ENCODE data around the gene GLIS2.
A peak's percentile ranks its signal among the peaks of the same experiment; 100 is the strongest.
"Not testable (repeated sequence)": the region's sequence is repeated elsewhere in the genome, so short reads cannot be mapped to it uniquely, and the experiment has no call there.

The GLIS2 gene

GRCh38 chr16:4337540-4338088, 21.7 kb downstream of the GLIS2 start:
- no peak for DNase-seq

GRCh38 chr16:4338125-4338582, 22.3 kb downstream of the GLIS2 start:
- DNase-seq = no peak

- DNase-seq = no peak
Measured at GRCh38 chr16:4338712-4339299, 22.9 kb downstream of the GLIS2 start.

- no peak for DNase-seq
Measured at GRCh38 chr16:4339455-4339854, 23.6 kb downstream of the GLIS2 start.

GRCh38 chr16:4339909-4340308, 24.0 kb downstream of the GLIS2 start:
- DNase-seq = no peak

GRCh38 chr16:4340443-4340842, 24.6 kb downstream of the GLIS2 start:
- no peak for DNase-seq

- no peak for DNase-seq
Measured at GRCh38 chr16:4341250-4341649, 25.4 kb downstream of the GLIS2 start.

GRCh38 chr16:4342866-4343744, 27.2 kb downstream of the GLIS2 start:
- DNase-seq = no peak

GRCh38 chr16:4344300-4344982, 28.6 kb downstream of the GLIS2 start:
- DNase-seq = not testable (repeated sequence)

GRCh38 chr16:4344983-4345835, 29.3 kb downstream of the GLIS2 start:
- no peak for DNase-seq

GRCh38 chr16:4345836-4346781, 30.2 kb downstream of the GLIS2 start:
- no peak for DNase-seq

GRCh38 chr16:4347010-4347409, 31.1 kb downstream of the GLIS2 start:
- no peak for DNase-seq

GRCh38 chr16:4347765-4348509, 32.1 kb downstream of the GLIS2 start:
- no peak for DNase-seq

- DNase-seq = no peak
Measured at GRCh38 chr16:4349332-4349731, 33.5 kb downstream of the GLIS2 start.

- no peak for DNase-seq
Measured at GRCh38 chr16:4350365-4350786, 34.5 kb downstream of the GLIS2 start.

GRCh38 chr16:4350787-4351659, 35.2 kb downstream of the GLIS2 start, which contains the start of gene PAM16:
TSS of gene PAM16 (minus strand) at chr16:4351321. CDS start at chr16:4351234, 87 bp downstream.
- peak; percentile 98 for DNase-seq

- no peak for DNase-seq
Measured at GRCh38 chr16:4351880-4352279, 36.0 kb downstream of the GLIS2 start.

- DNase-seq = no peak
Measured at GRCh38 chr16:4352843-4353242, 37.0 kb downstream of the GLIS2 start.

GRCh38 chr16:4353675-4354074, 37.8 kb downstream of the GLIS2 start:
- DNase-seq = no peak

Data from CD4-positive, alpha-beta T cell treated with Interleukin-10 for 1 hour (primary cell).